GM12864 (cell line): ENCODE results near the gene CTNNA3.

Source experiments
- DNase-seq: peaks from one replicate; pipeline ENCODE4 v3.0.0-alpha.2; 2011; ENCODE audit warnings: low read depth
- H3K4me3 ChIP-seq: 2 replicates; pipeline ENCODE4 v1.5.1; 2011; ENCODE audit warnings: mild to moderate bottlenecking, low read depth, low read length, control low read depth
- TF ChIP-seq, protein P1 (sequence below): IDR thresholded peaks from 2 replicates; pipeline ENCODE4 v1.5.1; 2011; ENCODE audit warnings: low read depth, mild to moderate bottlenecking, moderate library complexity, low read length, control low read depth, inconsistent platforms; ENCODE audit errors: missing control alignments

Gene CTNNA3

GRCh38 chr10:66843396-66843795 is 852.6 kb downstream of the CTNNA3 start:
- no peak overlapping the region for H3K4me3 ChIP-seq
- no peak for DNase-seq
- TF ChIP-seq, protein P1, sequence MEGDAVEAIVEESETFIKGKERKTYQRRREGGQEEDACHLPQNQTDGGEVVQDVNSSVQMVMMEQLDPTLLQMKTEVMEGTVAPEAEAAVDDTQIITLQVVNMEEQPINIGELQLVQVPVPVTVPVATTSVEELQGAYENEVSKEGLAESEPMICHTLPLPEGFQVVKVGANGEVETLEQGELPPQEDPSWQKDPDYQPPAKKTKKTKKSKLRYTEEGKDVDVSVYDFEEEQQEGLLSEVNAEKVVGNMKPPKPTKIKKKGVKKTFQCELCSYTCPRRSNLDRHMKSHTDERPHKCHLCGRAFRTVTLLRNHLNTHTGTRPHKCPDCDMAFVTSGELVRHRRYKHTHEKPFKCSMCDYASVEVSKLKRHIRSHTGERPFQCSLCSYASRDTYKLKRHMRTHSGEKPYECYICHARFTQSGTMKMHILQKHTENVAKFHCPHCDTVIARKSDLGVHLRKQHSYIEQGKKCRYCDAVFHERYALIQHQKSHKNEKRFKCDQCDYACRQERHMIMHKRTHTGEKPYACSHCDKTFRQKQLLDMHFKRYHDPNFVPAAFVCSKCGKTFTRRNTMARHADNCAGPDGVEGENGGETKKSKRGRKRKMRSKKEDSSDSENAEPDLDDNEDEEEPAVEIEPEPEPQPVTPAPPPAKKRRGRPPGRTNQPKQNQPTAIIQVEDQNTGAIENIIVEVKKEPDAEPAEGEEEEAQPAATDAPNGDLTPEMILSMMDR: no peak

DNA sequence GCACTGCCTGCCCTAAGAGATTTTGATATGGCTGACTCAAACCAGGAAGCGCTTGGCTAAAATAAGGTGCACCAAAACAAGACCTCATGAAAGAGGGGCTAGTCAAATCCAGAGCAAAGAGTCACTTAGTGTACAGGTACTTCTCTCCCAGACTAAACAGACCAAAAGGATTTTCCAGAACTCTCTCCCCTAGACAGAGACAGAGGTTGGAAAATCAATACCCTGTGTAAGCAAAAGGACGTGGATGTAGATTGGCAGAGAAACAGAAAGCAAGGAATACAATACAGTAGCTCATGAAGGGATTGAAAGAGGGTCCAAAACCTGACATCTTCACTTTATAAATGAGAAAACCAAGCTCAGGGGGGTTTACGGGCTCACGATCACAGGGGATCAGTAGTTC is 853.1 kb downstream of the CTNNA3 start:
- TF ChIP-seq, protein P1: no peak
- DNase-seq: no peak
- H3K4me3 ChIP-seq: no peak overlapping the region

- H3K4me3 ChIP-seq: no peak overlapping the region
- no peak for DNase-seq
- TF ChIP-seq, protein P1: no peak
These were observed 853.6 kb downstream of the CTNNA3 start for GRCh38 chr10:66842371-66842770.

DNA sequence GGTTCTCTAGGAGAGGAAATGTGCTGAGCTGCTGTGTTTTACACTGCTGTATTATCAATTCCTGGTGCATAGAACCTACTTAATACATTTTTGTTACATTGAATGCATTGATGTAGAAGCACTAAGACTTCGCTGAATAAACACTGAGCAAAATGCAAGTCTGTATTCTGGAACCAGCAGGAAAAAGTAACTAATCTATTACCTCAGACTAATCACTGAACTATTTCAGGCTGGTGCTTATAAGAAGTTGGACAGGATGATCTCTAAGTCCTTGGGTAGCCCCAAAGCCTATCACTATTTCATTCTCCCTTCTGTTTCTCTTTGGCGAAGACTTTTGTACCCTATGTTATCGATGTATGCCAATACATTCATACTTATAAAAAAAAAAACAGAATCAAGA is 857.3 kb downstream of the CTNNA3 start:
- DNase-seq: no peak
- TF ChIP-seq, protein P1: no peak
- no peak overlapping the region for H3K4me3 ChIP-seq

GRCh38 chr10:66837990-66838389 is 858.0 kb downstream of the CTNNA3 start:
- TF ChIP-seq, protein P1: no peak
- no peak overlapping the region for H3K4me3 ChIP-seq
- DNase-seq: no peak

GRCh38 chr10:66837335-66837734 is 858.7 kb downstream of the CTNNA3 start:
- DNase-seq: no peak
- H3K4me3 ChIP-seq: no peak overlapping the region
- TF ChIP-seq, protein P1: no peak

DNA sequence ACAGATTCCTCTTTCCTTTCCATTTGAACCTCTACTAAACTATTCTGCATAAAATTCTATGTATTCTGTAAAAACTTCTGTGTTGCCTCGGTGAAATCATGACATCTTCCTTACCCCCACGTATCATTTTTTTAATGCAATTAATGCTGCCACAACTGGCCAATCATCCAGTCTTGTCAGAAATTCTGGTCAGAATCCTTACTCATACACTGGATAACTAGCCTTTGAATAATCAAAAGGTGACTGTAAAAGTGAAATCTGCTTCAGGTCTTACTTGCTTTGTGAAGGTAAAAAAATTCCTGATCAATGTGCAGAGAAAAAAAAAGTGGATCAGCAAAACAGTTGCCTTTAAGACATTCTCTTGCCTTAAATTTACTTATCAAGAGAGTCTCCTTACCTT is 859.2 kb downstream of the CTNNA3 start:
- no peak overlapping the region for H3K4me3 ChIP-seq
- TF ChIP-seq, protein P1: no peak
- no peak for DNase-seq
